ENCODE measurements around the gene ZNRF3.

The ZNRF3 gene

DNA sequence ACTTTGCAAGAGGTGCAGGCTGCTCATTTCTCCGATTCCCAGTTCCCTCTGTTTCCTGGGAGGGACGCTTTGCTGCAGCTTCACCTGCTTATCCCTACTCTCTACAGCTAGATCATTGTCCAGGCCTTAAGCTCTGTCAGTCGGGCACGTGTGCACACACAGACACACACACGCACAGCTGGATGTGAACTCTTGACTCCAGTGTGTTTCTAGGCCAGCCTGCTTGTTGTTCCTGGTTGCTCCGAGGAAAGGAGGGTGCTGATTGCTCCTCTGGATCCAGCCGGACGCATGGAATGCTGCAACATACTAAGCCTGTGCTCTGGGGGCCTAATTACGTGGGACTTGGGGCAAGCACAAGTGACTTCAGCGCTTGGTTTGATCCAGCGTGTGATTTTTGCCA lies 19.7 kb downstream of the ZNRF3 start:
- Histone ChIP-seq H3K4me3 (ENCODE audit: low read depth, low read length) (no peak overlapping the region), H3K4me2 (ENCODE audit: low read length) (no peak overlapping the region), H3K79me2 (ENCODE audit: control insufficient read depth, insufficient read depth, low read length, poor library complexity) (peaks cover 19% of the 10 kb centered on the region), H4K8ac (ENCODE audit: low read depth, low read length) (peak overlapping the region; percentile 66), H3K4ac (ENCODE audit: low read depth, low read length) (peak overlapping the region; percentile 43), H2BK12ac (ENCODE audit: low read length) (peak overlapping the region; percentile 30), H2AK5ac (ENCODE audit: low read length) (peak overlapping the region; percentile 42), H4K12ac (ENCODE audit: low read depth, low read length) (no peak overlapping the region), H2BK5ac (ENCODE audit: low read depth, low read length, poor library complexity) (peak overlapping the region; percentile 76), H3K36me3 (ENCODE audit: control insufficient read depth in 1 of 2, insufficient read depth in 2 of 2, low read length in 2 of 2) (no peaks in the 10 kb centered on the region), H2BK120ac (ENCODE audit: insufficient read depth, low read length, poor library complexity) (peak overlapping the region; percentile 27), H3K27ac (ENCODE audit: low read depth, low read length) (peak overlapping the region; percentile 98), H3K18ac (ENCODE audit: low read length) (peak overlapping the region; percentile 28), H2AFZ (ENCODE audit: insufficient read depth, low read length, poor library complexity) (no peak overlapping the region), H3K23ac (ENCODE audit: low read length) (no peak overlapping the region), H3K9me3 (ENCODE audit: insufficient read depth, low read depth, low read length) (no peaks in the 10 kb centered on the region), H3K79me1 (ENCODE audit: low read length) (peaks cover 28% of the 10 kb centered on the region), H3K9ac (ENCODE audit: low read length) (no peak overlapping the region), H4K91ac (ENCODE audit: low read depth, low read length) (peak overlapping the region; percentile 16), H3K27me3 (ENCODE audit: insufficient read depth, low read length) (no peaks in the 10 kb centered on the region), H3K4me1 (ENCODE audit: control insufficient read depth in 1 of 2, insufficient read depth in 2 of 2, low read length in 2 of 2) (peaks cover 29 to 34% of the 10 kb centered on the region in 2 experiments), H3K14ac (ENCODE audit: low read length) (no peak overlapping the region)
- WGBS (ENCODE audit: extremely low coverage, insufficient coverage, insufficient read length), result no CpG with 5 or more reads among the region's 11 CpGs
- DNase-seq, result no peak

DNA sequence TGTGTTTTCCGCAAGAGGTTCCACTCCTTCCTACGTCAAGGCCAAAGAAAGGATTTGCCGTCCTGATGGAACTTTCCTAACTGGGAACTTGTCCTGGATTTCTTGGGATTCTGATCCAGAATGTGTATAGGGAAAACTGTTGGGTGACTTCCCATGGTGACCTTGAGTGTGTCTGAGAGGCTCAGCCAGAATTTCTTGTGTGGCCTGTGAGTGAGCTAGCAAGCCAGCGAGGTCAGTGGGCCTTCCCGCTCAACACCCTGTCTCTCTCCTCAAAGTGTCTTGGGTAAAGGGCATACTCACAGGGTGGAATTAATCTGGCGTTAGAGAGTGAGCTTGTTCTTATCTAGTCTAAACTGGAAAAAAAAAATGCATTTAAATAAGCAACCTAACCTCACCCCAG lies 20.4 kb downstream of the ZNRF3 start:
- H4K12ac ChIP-seq (ENCODE audit: low read depth, low read length), result no peak overlapping the region
- H4K8ac ChIP-seq (ENCODE audit: low read depth, low read length), result peak overlapping the region; percentile 5
- H3K27ac ChIP-seq (ENCODE audit: low read depth, low read length), result peak overlapping the region; percentile 98
- H3K4me1 ChIP-seq (ENCODE audit: control insufficient read depth in 1 of 2, insufficient read depth in 2 of 2, low read length in 2 of 2), result peaks cover 29 to 34% of the 10 kb centered on the region in 2 experiments
- H3K79me2 ChIP-seq (ENCODE audit: control insufficient read depth, insufficient read depth, low read length, poor library complexity), result peaks cover 23% of the 10 kb centered on the region
- H2BK120ac ChIP-seq (ENCODE audit: insufficient read depth, low read length, poor library complexity), result peak overlapping the region; percentile 84
- peak overlapping the region; percentile 33 for H4K91ac ChIP-seq (ENCODE audit: low read depth, low read length)
- no peak overlapping the region for H3K4ac ChIP-seq (ENCODE audit: low read depth, low read length)
- peak overlapping the region; percentile 12 for H2AK5ac ChIP-seq (ENCODE audit: low read length)
- H3K36me3 ChIP-seq (ENCODE audit: control insufficient read depth in 1 of 2, insufficient read depth in 2 of 2, low read length in 2 of 2), result no peaks in the 10 kb centered on the region
- peak overlapping the region; percentile 31 for H3K18ac ChIP-seq (ENCODE audit: low read length)
- no peaks in the 10 kb centered on the region for H3K27me3 ChIP-seq (ENCODE audit: insufficient read depth, low read length)
- H2AFZ ChIP-seq (ENCODE audit: insufficient read depth, low read length, poor library complexity), result no peak overlapping the region
- H3K14ac ChIP-seq (ENCODE audit: low read length), result peak overlapping the region; percentile 19
- H3K23ac ChIP-seq (ENCODE audit: low read length), result no peak overlapping the region
- peak overlapping the region; percentile 83 for H2BK5ac ChIP-seq (ENCODE audit: low read depth, low read length, poor library complexity)
- peak overlapping the region; percentile 27 for H3K4me2 ChIP-seq (ENCODE audit: low read length)
- H3K9me3 ChIP-seq (ENCODE audit: insufficient read depth, low read depth, low read length), result no peaks in the 10 kb centered on the region
- peaks cover 28% of the 10 kb centered on the region for H3K79me1 ChIP-seq (ENCODE audit: low read length)
- no CpG with 5 or more reads among the region's 6 CpGs for WGBS (ENCODE audit: extremely low coverage, insufficient coverage, insufficient read length)
- H3K9ac ChIP-seq (ENCODE audit: low read length), result no peak overlapping the region
- H2BK12ac ChIP-seq (ENCODE audit: low read length), result peak overlapping the region; percentile 27
- no peak overlapping the region for H3K4me3 ChIP-seq (ENCODE audit: low read depth, low read length)
- DNase-seq, result no peak

DNA sequence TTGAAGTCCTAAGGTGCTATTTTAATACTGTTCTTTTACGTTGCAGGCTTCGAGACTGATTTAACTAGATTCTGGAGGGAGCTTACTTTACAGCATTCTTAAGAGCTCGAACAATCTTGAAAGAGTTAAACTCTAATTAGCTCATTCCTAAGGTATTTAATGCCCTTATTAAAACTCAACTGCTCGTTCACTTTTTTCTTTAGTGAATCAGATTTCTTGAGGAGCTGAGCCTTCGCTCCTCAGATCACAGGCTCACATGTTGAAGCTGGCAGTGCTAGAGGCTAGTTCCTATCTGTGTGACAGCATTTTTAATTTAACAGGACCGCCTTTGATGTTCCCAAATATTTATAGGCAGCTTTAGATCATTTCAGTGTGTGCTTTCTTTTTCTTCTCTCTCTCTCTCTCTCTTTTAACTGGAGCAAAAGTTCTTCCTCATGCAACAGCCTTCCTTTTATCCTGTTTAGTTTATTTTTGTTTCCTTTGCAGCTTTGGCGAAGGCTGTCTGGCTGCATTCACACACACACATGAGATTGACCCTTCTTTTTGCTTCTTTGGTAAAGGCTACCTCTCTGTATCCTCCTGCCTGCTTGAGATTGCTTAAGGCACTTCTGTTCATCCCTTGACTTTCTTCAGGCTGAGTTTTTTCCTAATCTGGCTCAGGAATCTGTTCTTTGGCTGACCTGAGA lies 21.0 kb downstream of the ZNRF3 start:
- H3K4me2 ChIP-seq (ENCODE audit: low read length), result peak overlapping the region; percentile 39
- H3K36me3 ChIP-seq (ENCODE audit: control insufficient read depth in 1 of 2, insufficient read depth in 2 of 2, low read length in 2 of 2), result no peaks in the 10 kb centered on the region
- H3K27me3 ChIP-seq (ENCODE audit: insufficient read depth, low read length), result no peaks in the 10 kb centered on the region
- H3K4me3 ChIP-seq (ENCODE audit: low read depth, low read length), result no peak overlapping the region
- peaks cover 29 to 32% of the 10 kb centered on the region in 2 experiments for H3K4me1 ChIP-seq (ENCODE audit: control insufficient read depth in 1 of 2, insufficient read depth in 2 of 2, low read length in 2 of 2)
- H3K9me3 ChIP-seq (ENCODE audit: insufficient read depth, low read depth, low read length), result no peaks in the 10 kb centered on the region
- no peak overlapping the region for H2AFZ ChIP-seq (ENCODE audit: insufficient read depth, low read length, poor library complexity)
- H4K12ac ChIP-seq (ENCODE audit: low read depth, low read length), result no peak overlapping the region
- H3K79me2 ChIP-seq (ENCODE audit: control insufficient read depth, insufficient read depth, low read length, poor library complexity), result peaks cover 21% of the 10 kb centered on the region
- peak overlapping the region; percentile 84 for H2BK120ac ChIP-seq (ENCODE audit: insufficient read depth, low read length, poor library complexity)
- DNase-seq, result no peak
- H3K14ac ChIP-seq (ENCODE audit: low read length), result peak overlapping the region; percentile 47
- peak overlapping the region; percentile 51 for H4K91ac ChIP-seq (ENCODE audit: low read depth, low read length)
- H2BK5ac ChIP-seq (ENCODE audit: low read depth, low read length, poor library complexity), result peak overlapping the region; percentile 85
- no peak overlapping the region for H3K23ac ChIP-seq (ENCODE audit: low read length)
- no CpG with 5 or more reads among the region's 7 CpGs for WGBS (ENCODE audit: extremely low coverage, insufficient coverage, insufficient read length)
- peaks cover 26% of the 10 kb centered on the region for H3K79me1 ChIP-seq (ENCODE audit: low read length)
- no peak overlapping the region for H3K4ac ChIP-seq (ENCODE audit: low read depth, low read length)
- H2AK5ac ChIP-seq (ENCODE audit: low read length), result no peak overlapping the region
- H2BK12ac ChIP-seq (ENCODE audit: low read length), result peak overlapping the region; percentile 45
- peak overlapping the region; percentile 98 for H3K27ac ChIP-seq (ENCODE audit: low read depth, low read length)
- H4K8ac ChIP-seq (ENCODE audit: low read depth, low read length), result peak overlapping the region; percentile 47
- no peak overlapping the region for H3K18ac ChIP-seq (ENCODE audit: low read length)
- no peak overlapping the region for H3K9ac ChIP-seq (ENCODE audit: low read length)

DNA sequence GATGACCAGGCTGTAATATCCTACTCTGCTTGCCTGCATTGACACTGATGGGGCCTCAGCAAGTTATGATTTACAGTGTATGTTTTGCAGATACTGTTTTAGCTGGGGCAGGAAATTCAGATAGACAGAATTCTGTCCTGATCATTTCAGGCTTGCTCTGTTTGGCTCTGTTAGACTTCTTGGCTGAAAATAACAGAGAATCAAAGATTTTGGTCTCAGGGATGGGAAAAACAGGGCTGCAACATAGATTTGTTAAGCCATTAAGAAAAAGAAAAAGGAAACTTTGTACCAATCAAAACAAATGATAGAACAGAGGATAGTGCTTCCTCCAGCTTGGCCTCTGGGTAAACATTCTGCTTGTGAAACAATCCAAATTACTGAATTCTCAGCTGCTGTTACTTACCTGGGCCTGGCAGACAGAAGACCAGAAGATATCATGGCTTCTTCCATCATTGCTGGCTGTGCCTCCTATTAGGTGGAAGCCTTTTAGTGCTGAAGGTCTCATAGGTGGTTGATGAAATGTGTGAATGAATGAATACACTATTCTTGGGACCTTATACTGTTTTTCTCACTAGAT lies 22.0 kb downstream of the ZNRF3 start:
- Histone ChIP-seq H4K91ac (ENCODE audit: low read depth, low read length) (peak overlapping the region; percentile 74), H2BK120ac (ENCODE audit: insufficient read depth, low read length, poor library complexity) (peak overlapping the region; percentile 87), H3K27me3 (ENCODE audit: insufficient read depth, low read length) (no peaks in the 10 kb centered on the region), H3K9me3 (ENCODE audit: insufficient read depth, low read depth, low read length) (no peaks in the 10 kb centered on the region), H3K4me3 (ENCODE audit: low read depth, low read length) (no peak overlapping the region), H3K18ac (ENCODE audit: low read length) (peak overlapping the region; percentile 69), H4K12ac (ENCODE audit: low read depth, low read length) (no peak overlapping the region), H2AK5ac (ENCODE audit: low read length) (peak overlapping the region; percentile 97), H3K4me2 (ENCODE audit: low read length) (no peak overlapping the region), H3K79me1 (ENCODE audit: low read length) (peaks cover 24% of the 10 kb centered on the region), H3K4me1 (ENCODE audit: control insufficient read depth in 1 of 2, insufficient read depth in 2 of 2, low read length in 2 of 2) (peaks cover 29 to 31% of the 10 kb centered on the region in 2 experiments), H3K4ac (ENCODE audit: low read depth, low read length) (peak overlapping the region; percentile 64), H3K27ac (ENCODE audit: low read depth, low read length) (peak overlapping the region; percentile 98), H3K79me2 (ENCODE audit: control insufficient read depth, insufficient read depth, low read length, poor library complexity) (peaks cover 22% of the 10 kb centered on the region), H3K23ac (ENCODE audit: low read length) (no peak overlapping the region), H3K36me3 (ENCODE audit: control insufficient read depth in 1 of 2, insufficient read depth in 2 of 2, low read length in 2 of 2) (no peaks in the 10 kb centered on the region), H2BK5ac (ENCODE audit: low read depth, low read length, poor library complexity) (peak overlapping the region; percentile 89), H2AFZ (ENCODE audit: insufficient read depth, low read length, poor library complexity) (no peak overlapping the region), H2BK12ac (ENCODE audit: low read length) (peak overlapping the region; percentile 91), H4K8ac (ENCODE audit: low read depth, low read length) (peak overlapping the region; percentile 56), H3K9ac (ENCODE audit: low read length) (no peak overlapping the region), H3K14ac (ENCODE audit: low read length) (peak overlapping the region; percentile 72)
- no peak for DNase-seq
